HuH-7.5 (cell line): ENCODE measurements around the gene ERFL.

Source experiments
- DNase-seq: peaks from one replicate; pipeline ENCODE4 v3.0.0; 2011; ENCODE audit warnings: low spot score

The ERFL gene

DNA sequence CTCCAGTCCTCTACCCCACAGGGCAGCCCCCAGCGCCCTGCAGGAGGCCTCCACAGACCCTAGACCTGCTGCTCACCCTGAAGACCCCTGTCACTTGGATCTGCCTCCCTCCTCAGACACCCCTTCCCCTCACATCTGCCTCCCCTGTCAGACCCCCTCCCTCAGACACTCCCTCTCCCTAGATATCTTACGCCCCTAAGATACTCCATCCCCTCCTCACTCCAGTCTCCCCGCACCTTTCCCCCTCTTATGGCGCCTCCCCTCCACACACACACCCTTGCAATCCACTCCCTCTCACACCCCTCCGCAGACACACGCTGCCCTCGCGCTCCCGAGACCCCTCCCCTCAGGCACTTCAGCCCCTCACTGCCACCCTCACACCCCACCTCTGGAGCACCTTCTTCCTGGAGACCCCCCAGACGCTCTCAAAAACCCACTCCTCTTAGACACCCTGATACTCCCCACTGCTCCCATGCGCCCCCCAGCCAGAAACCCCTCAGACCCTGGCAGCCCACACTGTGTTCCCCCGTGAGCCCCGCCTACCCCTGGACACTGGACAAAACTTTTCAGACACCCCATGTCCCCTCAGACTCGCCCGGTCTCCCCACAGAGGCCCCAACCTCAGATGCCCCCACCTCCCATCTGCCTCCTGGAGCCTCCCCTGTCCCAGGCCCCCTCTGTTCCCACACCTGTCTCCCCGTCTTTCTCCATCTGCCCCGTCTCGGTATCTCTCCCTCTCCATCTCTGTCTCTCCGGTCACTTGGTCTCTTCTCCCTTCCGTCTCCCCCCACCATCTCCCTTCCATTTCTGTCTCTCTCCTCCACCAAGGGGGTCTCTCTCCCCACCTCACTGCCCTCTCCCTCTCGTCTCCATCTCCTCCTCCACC lies 14.5 kb downstream of the ERFL start:
- DNase-seq, result no peak

DNA sequence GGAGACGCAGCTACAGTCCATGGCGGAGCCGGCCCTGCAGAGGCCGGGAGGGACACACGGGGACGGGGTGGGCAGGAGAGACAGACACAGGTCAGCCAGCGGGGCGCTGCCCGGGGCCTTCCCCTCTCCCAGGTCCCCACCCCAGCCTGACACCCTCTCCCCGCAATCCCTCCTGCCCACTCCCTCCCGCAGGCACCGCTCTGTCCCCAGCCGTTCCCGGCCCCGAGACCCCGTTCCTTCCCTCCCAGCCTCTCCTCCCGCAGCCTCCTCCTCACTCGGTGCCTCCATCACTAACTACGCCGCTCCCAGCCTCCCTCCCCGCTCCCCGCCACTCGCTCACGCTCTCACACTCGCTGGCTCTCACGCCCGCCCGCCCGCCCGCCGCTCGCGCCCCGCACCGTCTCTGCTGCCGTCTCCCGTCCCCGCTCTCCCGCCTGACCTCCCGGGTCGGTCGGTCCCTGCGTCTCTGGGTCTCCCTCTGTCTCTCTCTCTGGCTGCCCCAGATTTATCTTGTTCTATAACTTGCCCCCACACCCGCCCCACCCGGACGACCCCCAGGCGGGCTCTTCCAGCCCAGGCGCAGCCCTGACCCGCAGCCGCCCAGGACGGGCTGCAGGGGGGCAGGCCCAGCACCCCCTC lies 15.2 kb downstream of the ERFL start:
- no peak for DNase-seq

DNA sequence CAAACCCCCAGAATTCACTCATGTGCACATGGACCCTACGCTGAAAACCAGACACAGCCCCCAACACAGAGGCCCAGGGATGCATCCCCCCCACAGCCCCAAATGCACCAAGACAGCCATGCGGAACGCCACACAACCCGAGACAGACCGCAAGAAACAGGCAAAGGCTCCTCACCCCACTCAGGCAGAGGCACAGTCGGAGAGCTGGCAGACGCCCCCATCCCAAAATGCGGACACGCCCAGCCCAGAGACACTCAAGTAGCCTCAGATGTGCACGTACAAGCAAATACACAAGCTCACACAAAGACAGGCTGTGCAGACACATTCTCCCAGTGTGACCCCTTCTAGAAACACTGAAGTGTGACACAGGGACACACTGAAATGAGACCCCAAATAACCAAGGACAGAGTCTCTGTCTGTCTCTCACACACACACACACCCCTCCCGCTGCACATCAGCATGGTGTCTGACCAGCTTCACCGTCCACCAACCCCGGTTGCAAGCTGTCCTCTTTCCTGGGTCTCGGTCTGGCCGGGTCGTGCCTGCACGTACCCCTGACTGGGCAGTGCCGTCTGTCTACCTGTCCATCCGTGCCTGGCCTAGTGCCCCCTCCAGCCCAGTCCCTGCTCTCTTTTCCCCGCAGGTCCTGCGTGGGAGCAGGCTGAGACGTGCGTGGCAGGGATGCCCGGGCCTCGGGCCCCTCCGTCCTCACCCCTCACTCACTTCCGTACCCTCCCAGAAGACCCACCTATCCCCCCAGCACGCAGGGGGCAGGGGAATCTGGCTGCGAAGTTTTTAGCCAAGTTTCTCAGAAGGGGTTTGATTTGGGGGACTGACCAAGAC lies 16.1 kb downstream of the ERFL start:
- DNase-seq, result no peak

DNA sequence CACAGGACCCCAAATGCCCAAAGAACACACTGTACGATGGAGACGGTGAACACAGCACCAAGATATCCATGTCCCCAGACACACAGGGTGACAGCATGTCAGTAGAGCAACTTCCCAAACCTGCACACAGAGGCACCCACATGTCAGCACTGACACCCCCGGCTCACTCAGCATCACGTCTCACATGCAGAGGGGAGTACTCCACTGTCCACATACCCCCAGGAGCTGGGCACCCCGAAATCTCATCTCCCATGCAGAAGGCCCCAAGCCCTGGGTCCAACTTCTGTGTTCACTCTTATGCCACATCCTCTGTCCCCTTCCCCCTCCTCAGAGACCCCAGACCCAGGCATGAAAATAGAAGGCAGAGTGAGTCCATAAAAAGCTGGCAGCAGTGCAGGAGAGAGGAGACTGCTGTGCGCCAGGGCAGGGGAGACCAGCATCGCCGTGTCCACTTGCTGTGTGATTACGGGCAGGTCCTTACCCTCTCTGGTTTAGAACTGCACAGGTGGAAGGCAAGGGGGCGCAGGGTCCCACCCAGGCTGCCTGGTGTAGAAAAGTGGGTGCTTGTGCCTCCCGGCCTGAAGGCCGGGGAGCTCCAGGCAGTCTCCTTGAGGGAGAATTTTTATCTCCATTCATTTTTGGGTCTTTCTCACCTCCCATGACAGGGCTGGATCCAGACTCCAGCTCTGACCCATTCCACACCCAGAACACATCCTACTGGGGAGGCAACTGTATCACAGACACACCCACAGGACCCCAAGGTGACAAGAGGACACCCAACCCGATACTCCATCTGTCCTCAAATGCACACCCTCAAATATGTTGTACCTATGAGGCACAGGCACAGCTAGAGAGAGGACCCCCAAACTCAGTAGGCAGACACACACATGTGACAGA lies 17.0 kb downstream of the ERFL start:
- DNase-seq, result no peak

DNA sequence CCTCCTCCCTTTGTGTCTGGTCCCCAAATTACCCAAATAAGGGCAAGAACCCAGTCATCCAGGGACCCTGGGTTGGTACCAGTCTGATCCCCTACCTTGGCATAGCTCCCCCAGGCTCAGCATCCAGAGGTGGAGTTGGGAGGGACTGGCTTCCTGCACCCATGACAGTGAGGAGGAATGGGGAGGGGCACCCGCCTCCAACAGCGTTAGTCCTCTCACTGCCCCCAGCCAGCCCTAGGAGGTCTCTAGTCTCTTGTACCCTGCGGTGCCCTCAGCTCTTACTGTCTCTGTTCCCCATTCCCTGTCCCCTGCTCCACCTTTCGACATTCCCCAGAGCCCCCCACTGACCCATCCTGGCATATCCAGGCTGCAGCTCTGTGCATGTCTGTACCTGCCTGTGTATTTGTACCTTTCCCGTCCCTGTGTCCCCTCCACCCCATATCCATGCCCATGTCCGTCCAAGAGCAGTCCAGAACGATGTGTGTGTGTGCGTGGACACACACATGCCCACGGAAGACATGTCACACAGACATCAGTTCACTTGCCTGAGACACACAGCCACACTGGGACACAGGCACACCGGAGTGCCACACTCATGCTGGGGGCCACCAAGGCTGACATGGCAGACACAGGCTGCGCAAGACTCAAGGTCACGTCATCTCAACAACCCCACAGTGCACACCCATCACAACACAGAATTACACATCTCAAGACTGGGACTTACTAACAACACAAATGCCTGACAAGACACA lies 17.8 kb downstream of the ERFL start:
- no peak for DNase-seq

DNA sequence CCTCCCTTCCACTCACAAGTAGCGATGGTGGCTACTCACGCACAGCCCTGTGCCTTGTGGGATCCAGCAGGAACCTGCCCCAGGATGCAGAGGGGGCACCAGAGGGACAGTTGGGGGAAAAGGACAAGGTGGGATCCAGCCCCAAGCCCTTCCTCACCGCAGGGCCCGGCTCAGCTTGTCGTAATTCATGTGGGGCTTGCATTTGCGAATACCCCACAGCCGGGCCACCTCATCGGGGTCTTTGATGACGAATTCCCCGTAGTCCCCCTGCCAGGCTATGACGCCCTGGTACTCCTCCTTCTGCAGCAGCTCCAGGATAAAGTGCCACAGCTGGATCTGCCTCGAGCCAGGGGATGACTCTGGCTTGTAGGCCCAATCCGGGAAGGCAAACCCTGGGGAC lies 18.5 kb downstream of the ERFL start:
- DNase-seq, result no peak

DNA sequence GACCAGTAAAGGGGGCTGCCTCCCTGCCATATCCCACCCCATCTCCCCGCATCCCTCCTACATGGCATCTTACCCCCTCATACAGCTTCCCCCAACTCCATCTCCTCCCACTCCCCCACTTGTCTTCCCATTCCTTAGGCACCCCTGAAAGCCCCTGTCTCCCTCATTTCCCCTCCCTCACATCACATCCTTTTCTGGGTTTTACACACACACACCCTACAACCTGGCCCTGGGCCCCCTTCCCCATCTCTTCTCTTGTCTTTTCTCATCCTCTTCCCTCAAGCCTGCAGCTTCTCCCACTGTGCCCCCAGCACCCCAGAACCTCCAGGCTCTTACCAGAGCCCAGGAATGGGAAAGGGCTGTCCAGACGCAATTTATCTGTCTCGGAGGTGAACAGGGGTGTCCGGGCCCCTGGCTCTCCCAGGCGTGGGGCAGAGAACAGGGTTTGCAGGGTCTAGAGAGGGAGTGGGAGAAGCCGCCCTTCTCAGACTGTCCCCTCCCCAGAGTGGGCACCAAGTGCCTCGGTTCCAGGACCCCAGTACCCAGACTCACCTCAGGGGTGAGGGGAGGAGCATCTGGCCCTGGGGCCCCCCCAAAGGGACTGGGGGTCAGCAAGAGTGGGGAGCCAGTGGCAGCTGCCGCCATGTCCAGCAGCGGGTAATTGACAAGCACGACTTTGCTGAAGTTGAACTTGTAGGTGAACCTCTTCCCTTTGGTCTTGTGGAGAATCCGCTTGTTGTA lies 19.4 kb downstream of the ERFL start:
- no peak for DNase-seq

DNA sequence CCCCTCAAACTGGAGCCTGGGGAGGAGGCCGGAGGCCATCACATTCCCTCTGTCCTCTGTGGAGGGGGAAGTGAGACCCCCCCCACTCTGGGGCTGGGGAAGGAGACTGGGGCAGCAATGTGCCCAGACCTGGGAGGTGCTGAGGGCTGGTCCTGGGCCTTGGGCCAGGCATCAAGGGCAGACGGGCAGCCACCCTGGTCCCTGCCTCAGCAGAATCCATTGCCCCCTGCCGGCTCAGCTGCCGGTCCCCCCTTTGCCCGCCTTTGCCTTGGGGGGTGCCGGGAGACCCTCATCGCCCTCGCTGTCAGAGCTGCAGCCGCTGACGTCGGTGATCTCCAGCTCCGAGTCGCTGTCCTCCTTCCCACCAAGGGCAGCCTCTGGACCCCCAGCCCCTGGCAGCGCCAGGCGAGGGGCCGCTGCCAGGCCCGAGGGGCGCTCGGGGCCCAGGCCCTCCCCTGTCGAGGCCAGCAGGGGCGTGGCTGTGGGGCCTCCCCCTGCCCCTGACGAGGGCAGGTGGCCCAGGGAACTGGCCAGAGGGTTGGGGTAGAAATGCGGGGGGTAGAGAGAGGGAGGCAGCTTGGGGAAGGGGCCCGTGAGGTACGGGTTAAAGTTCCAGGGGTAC lies 20.1 kb downstream of the ERFL start:
- DNase-seq, result no peak

DNA sequence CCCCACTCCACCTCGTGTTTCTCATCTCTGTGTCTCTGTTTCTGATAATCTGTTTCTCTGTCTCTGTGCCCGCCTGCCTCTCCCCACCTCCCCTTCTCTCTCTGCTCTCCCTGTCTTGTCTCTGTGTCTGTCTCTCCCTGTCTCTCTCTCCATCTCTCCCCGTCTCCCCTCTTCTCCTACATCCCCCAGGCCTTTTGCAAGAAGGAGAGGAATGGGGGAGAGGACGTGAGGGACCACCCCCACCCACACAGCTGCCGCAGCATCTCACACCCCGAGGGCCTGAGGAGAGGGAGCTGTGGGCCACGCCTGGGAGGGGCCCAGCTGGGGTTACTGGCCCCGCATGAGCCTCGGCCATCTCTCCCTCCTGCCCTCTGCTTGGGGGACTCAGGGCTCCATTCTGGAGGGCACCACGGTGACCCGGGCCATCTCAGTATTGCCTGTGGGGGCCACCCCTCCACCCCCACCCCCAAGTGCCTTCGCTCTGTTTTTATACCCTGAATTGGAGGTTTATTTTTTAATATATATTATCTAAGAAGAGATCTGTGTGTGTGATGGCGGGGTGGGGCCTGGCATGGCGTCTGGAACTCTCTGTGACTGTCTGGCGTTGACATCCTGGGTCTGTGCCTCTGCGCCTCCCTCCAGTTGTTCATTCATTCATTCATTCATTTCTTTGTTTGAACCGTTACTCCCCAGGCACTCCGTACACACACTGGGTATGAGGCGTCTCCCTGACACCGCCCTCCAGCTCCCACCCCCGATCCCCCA lies 21.2 kb downstream of the ERFL start:
- DNase-seq, result no peak

DNA sequence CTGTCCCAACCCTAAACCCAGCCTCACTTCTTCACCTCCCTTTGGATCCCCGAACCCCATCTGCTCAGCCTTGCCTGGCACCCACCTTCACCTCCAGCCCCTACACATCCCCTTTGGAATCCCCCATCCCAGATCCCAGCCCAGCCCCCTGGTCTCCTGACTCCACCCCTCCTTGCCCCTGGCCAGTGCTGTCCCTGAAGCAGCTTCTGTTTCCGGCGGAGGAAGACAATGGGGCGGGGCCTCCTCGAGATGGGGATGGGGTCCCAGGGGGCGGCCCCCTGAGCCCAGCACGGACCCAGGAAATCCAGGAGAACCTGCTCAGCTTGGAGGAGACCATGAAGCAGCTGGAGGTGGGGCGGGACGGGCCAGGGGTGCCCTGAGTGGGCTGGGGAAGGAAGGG lies 22.0 kb downstream of the ERFL start:
- no peak for DNase-seq

DNA sequence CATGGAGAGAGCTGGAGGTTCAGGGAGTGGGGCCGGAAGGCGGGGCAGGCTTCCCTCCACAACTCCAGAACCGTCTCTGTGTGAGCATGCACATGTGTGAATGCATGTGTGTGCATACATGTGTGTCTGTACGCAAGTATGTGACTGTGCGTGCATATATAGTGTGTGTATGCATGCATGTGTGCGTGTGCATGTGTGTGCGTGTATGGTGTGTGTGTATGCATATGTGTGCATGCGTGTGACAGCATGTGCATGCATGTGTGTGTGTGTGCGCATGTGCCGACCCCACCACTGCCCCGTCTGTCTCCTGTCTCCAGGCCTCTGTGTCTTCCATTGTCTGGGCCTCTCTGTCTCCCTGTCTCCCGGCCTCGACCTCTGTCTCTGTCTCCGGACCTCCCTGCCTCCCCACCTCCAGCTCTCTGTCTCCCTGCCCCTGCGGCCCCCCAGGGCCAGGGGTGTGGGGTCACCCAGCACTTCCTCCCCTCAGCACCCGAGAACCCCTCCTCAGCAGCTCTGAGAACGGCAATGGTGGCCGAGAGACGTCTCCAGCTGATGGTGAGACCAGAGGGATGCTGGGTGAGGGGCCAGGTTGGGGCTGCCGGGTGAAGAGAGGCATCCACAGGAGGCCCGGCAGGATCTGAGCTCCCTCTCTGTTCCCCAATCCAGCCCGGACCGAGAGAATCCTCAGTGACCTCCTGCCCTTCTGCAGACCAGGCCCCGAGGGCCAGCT lies 22.8 kb downstream of the ERFL start:
- DNase-seq, result no peak

DNA sequence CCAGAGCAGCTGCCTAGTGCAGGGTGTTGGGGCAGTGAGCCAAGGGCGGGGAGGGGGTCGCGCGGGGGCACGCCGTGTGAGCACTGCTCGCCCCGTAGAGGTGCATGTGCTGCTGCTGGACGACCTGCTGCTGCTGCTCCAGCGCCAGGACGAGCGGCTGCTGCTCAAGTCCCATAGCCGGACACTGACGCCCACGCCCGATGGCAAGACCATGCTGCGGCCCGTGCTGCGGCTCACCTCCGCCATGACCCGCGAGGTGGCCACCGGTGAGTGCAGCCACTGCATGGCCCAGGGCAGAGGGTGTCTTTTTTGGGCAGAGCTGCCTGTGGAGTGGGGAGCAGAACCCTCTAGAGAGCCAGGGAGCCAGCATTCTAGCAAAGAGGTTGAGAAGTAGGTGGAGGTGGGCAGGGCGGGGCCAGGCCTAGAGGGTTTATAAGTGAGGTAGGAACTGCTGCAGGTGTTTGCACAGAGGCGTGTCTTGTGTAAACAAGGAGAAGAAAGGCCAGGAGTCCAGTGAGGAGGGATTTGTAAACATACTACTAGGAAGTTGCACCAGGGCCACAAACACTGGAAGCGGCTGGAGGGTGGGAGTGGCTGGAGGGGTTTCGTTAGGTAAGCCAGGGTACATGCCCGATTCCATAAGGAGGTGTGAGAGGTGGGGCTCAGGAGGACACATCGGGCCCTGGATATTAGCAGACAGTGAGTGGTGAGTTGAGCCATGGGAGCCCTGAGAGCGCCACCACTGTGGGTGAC lies 24.0 kb downstream of the ERFL start:
- DNase-seq, result peak; percentile 96

DNA sequence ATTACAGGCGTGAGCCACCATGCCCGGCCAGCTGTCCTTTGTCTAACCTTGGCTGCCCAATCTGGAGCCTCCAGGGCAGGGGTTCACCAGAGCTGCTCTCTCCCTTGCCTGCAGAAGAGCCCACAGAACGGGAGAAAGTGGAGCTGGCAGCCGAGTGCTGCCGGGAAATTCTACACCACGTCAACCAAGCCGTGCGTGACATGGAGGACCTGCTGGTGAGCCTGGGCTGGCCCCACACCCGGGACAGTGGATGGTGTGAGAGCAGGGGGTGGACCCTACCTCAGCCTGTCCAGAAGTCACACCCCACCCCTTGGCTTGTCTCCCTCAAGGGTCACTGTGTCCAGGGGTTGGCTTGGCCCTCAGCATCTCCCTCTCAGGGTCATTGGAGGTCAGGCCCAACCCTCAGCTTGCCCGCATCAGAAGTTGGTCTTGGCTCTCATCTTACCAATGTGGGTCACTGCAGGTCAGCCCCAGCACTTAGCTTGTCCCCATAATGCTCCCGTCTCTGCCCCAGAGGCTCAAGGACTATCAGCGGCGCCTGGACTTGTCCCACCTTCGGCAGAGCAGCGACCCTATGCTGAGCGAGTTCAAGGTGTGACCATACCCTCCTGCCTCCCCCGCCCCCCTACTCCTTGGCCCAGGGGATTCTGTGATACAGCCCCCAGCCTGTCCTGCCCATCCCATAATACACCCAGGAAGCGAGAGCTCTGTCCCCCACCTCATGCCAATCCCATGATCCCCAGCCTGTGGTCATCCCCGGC lies 24.9 kb downstream of the ERFL start:
- no peak for DNase-seq

DNA sequence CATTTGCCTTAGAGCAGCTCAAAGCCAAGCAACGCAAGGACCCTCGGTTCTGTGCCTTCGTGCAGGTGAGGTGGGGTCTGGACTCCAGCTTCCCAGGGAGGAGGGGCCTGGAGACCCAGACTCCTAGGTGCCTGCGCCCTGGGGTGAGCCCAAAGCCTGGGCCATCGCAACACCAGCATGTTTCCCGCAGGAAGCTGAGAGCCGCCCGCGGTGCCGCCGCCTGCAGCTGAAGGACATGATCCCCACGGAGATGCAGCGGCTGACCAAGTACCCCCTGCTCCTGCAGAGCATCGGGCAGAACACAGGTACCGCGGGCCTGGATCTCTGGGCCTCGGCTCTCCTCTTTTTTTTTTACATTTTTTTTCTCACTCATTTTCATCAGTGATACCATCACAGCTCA lies 25.7 kb downstream of the ERFL start:
- DNase-seq, result no peak

DNA sequence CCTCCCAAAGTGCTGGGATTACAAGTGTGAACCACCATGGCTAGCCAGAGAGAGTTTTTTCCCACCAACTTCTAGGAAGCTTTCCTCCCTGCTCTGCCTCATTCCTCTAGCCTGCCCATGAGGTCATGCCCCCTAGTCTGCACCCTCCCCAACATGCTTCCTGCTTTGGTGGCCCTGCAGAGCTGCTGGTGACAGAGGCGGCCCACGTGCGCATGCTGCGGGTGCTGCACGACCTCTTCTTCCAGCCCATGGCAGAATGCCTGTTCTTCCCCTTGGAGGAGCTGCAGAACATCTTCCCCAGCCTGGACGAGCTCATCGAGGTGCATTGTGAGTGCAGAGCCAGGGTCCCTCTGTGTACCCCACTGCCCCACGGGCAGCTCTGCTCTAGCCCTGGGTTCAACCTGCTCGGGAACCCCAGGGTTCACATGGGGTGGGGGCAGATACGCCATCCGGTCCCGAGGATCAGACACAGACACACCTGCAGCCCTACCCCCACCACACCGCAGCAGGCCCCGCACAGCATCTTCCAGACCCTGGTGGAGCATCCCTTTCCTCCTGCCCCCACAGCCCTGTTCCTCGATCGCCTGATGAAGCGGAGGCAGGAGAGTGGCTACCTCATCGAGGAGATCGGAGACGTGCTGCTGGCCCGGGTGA lies 26.4 kb downstream of the ERFL start:
- no peak for DNase-seq

DNA sequence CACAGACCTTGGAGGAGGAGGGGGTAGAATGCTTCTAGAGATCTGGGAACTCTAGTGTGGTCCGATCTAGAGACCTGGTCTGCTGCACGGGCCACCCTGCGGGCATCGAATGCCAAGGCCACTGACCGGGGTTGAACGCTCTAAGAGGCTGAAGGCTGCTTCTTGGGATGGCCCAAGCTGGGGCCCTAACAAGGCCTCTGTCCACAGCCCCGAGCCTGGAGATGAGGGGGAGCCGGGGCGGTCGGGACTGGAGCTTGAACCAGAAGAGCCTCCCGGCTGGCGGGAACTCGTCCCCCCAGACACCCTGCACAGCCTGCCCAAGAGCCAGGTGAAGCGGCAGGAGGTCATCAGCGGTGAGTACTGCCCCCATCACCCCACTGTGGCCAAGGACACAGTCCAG lies 30.0 kb downstream of the ERFL start:
- DNase-seq, result no peak
